ENCODE measurements around the gene MRPS27. TPM values are rescaled to one million over a fixed set of nuclear protein-coding genes. Genes with fewer than 3 reads are reported as not detected.
"Not testable (repeated sequence)": the region's sequence is repeated elsewhere in the genome, so short reads cannot be mapped to it uniquely, and the experiment has no call there.

MRPS27 gene
- polyA plus RNA-seq, 6 donors from 2014 or later = 35.4 to 45.2 (median 40.3) TPM

- H3K36me3 Mint-ChIP-seq = peaks cover 6 to 9% of the 10 kb centered on the region in 2 donors
- H3K4me3 Mint-ChIP-seq = no peak overlapping the region
- ATAC-seq (ENCODE audit: low read depth in 2 of 2) (no peak), DNase-seq (no peak)
- H3K27ac Mint-ChIP-seq = no peak overlapping the region
- H3K4me1 Mint-ChIP-seq = peaks cover 11 to 16% (median 15%) of the 10 kb centered on the region in 3 donors
- H3K27me3 Mint-ChIP-seq = no peaks in the 10 kb centered on the region
- no peaks in the 10 kb centered on the region for H3K9me3 Mint-ChIP-seq
These were observed 6.9 kb downstream of the MRPS27 start for GRCh38 chr5:72313141-72313540.

- H3K4me3 Mint-ChIP-seq = peak overlapping the region in 6 of 8 donors; percentile 88 to 96 (median 92)
- no peaks in the 10 kb centered on the region for H3K27me3 Mint-ChIP-seq
- no peaks in the 10 kb centered on the region for H3K9me3 Mint-ChIP-seq
- ATAC-seq (ENCODE audit: low read depth in 2 of 2) (no peak), DNase-seq (no peak)
- H3K4me1 Mint-ChIP-seq = peaks cover 24 to 35% (median 28%) of the 10 kb centered on the region in 3 donors
- peaks cover 4 to 6% of the 10 kb centered on the region in 2 donors for H3K36me3 Mint-ChIP-seq
- peak overlapping the region in 5 of 6 donors; percentile 69 to 98 (median 97) for H3K27ac Mint-ChIP-seq
These were observed 11.2 kb downstream of the MRPS27 start for GRCh38 chr5:72308853-72309191.

- H3K4me1 Mint-ChIP-seq = peaks cover 26 to 41% (median 30%) of the 10 kb centered on the region in 3 donors
- H3K9me3 Mint-ChIP-seq = no peaks in the 10 kb centered on the region
- peak; percentile 91 to 94 for ATAC-seq (ENCODE audit: low read depth in 2 of 2)
- DNase-seq = peak; percentile 97
- peaks cover 4 to 6% of the 10 kb centered on the region in 2 donors for H3K36me3 Mint-ChIP-seq
- no peaks in the 10 kb centered on the region for H3K27me3 Mint-ChIP-seq
- peak overlapping the region; percentile 90 to 98 (median 97) for H3K27ac Mint-ChIP-seq
- H3K4me3 Mint-ChIP-seq = peak overlapping the region; percentile 88 to 96 (median 94)
These were observed 11.8 kb downstream of the MRPS27 start for GRCh38 chr5:72307968-72308852.

- DNase-seq (no peak), ATAC-seq (ENCODE audit: low read depth in 2 of 2) (no peak)
- H3K27me3 Mint-ChIP-seq = no peaks in the 10 kb centered on the region
- H3K27ac Mint-ChIP-seq = peak overlapping the region; percentile 90 to 98 (median 97)
- H3K4me1 Mint-ChIP-seq = peaks cover 31 to 42% (median 34%) of the 10 kb centered on the region in 3 donors
- H3K36me3 Mint-ChIP-seq = peaks cover 0 to 6% of the 10 kb centered on the region in 2 donors
- H3K4me3 Mint-ChIP-seq = peak overlapping the region; percentile 88 to 96 (median 94)
- no peaks in the 10 kb centered on the region for H3K9me3 Mint-ChIP-seq
These were observed 12.5 kb downstream of the MRPS27 start for GRCh38 chr5:72307573-72307967.

GRCh38 chr5:72305194-72306142 is 14.6 kb downstream of the MRPS27 start:
- DNase-seq = no peak
- Mint-ChIP-seq H3K27ac (peak overlapping the region in 5 of 6 donors; percentile 49 to 89 (median 74)), H3K4me1 (peaks cover 41 to 60% (median 46%) of the 10 kb centered on the region in 3 donors), H3K4me3 (peak overlapping the region in 3 of 8 donors; percentile 20 to 93 (median 35)), H3K9me3 (no peaks in the 10 kb centered on the region), H3K27me3 (no peaks in the 10 kb centered on the region), H3K36me3 (peaks cover 3 to 5% of the 10 kb centered on the region in 2 donors)
- ATAC-seq (ENCODE audit: low read depth in 2 of 2) = no peak

GRCh38 chr5:72302171-72302570 is 17.9 kb downstream of the MRPS27 start:
- peaks cover 52 to 72% (median 60%) of the 10 kb centered on the region in 3 donors for H3K4me1 Mint-ChIP-seq
- peaks cover 6 to 8% of the 10 kb centered on the region in 2 donors for H3K36me3 Mint-ChIP-seq
- no peaks in the 10 kb centered on the region for H3K27me3 Mint-ChIP-seq
- ATAC-seq (ENCODE audit: low read depth in 2 of 2) = no peak
- peak overlapping the region in 2 of 8 donors; percentile 2 to 29 for H3K4me3 Mint-ChIP-seq
- peaks cover 0 to 6% (median 0%) of the 10 kb centered on the region in 7 donors for H3K9me3 Mint-ChIP-seq
- peak overlapping the region in 4 of 6 donors; percentile 52 to 88 (median 68) for H3K27ac Mint-ChIP-seq
- no peak for DNase-seq

GRCh38 chr5:72301557-72301956 is 18.5 kb downstream of the MRPS27 start:
- peaks cover 6 to 8% of the 10 kb centered on the region in 2 donors for H3K36me3 Mint-ChIP-seq
- H3K4me1 Mint-ChIP-seq = peaks cover 52 to 68% (median 59%) of the 10 kb centered on the region in 3 donors
- peaks cover 0 to 6% (median 0%) of the 10 kb centered on the region in 7 donors for H3K9me3 Mint-ChIP-seq
- no peak for DNase-seq
- H3K4me3 Mint-ChIP-seq = peak overlapping the region in 3 of 8 donors; percentile 2 to 21 (median 20)
- peak overlapping the region in 4 of 6 donors; percentile 43 to 97 (median 82) for H3K27ac Mint-ChIP-seq
- no peaks in the 10 kb centered on the region for H3K27me3 Mint-ChIP-seq
- peak; percentile 33 to 55 for ATAC-seq (ENCODE audit: low read depth in 2 of 2)

- H3K27me3 Mint-ChIP-seq = no peaks in the 10 kb centered on the region
- H3K36me3 Mint-ChIP-seq = peaks cover 6 to 8% of the 10 kb centered on the region in 2 donors
- ATAC-seq (ENCODE audit: low read depth in 2 of 2) = no peak
- peak overlapping the region in 4 of 6 donors; percentile 39 to 97 (median 65) for H3K27ac Mint-ChIP-seq
- H3K9me3 Mint-ChIP-seq = peaks cover 0 to 6% (median 0%) of the 10 kb centered on the region in 7 donors
- no peak for DNase-seq
- H3K4me1 Mint-ChIP-seq = peaks cover 57 to 71% (median 64%) of the 10 kb centered on the region in 3 donors
- H3K4me3 Mint-ChIP-seq = peak overlapping the region in 3 of 8 donors; percentile 20 to 47 (median 31)
These were observed 19.3 kb downstream of the MRPS27 start for GRCh38 chr5:72300590-72301339.

GRCh38 chr5:72298711-72299110 is 21.3 kb downstream of the MRPS27 start:
- Mint-ChIP-seq H3K36me3 (peaks cover 10 to 15% of the 10 kb centered on the region in 2 donors), H3K27ac (peak overlapping the region in 4 of 6 donors; percentile 33 to 91 (median 69)), H3K9me3 (peaks cover 0 to 6% (median 0%) of the 10 kb centered on the region in 7 donors), H3K4me1 (peaks cover 54 to 69% (median 63%) of the 10 kb centered on the region in 3 donors), H3K4me3 (peak overlapping the region in 6 of 8 donors; percentile 43 to 81 (median 60)), H3K27me3 (no peaks in the 10 kb centered on the region)
- DNase-seq = no peak
- ATAC-seq (ENCODE audit: low read depth in 2 of 2) = no peak

- peak; percentile 63 to 66 for ATAC-seq (ENCODE audit: low read depth in 2 of 2)
- DNase-seq = peak; percentile 27
- H3K36me3 Mint-ChIP-seq = peaks cover 10 to 15% of the 10 kb centered on the region in 2 donors
- H3K27me3 Mint-ChIP-seq, H3K9me3 Mint-ChIP-seq: not testable (repeated sequence)
- peak overlapping the region; percentile 38 to 82 (median 66) for H3K4me3 Mint-ChIP-seq
- H3K27ac Mint-ChIP-seq = peak overlapping the region; percentile 69 to 94 (median 88)
- H3K4me1 Mint-ChIP-seq = peaks cover 56 to 68% (median 65%) of the 10 kb centered on the region in 3 donors
These were observed 21.9 kb downstream of the MRPS27 start for GRCh38 chr5:72298136-72298535.

GRCh38 chr5:72296256-72296655 is 23.8 kb downstream of the MRPS27 start:
- H3K4me3 Mint-ChIP-seq = peak overlapping the region in 2 of 8 donors; percentile 15 to 25
- peak overlapping the region in 5 of 6 donors; percentile 17 to 91 (median 74) for H3K27ac Mint-ChIP-seq
- H3K27me3 Mint-ChIP-seq = no peaks in the 10 kb centered on the region
- no peak for DNase-seq
- H3K36me3 Mint-ChIP-seq = peaks cover 10 to 15% of the 10 kb centered on the region in 2 donors
- no peak for ATAC-seq (ENCODE audit: low read depth in 2 of 2)
- H3K4me1 Mint-ChIP-seq = peaks cover 51 to 64% (median 61%) of the 10 kb centered on the region in 3 donors
- peaks cover 0 to 6% (median 0%) of the 10 kb centered on the region in 7 donors for H3K9me3 Mint-ChIP-seq

GRCh38 chr5:72295539-72295938 is 24.5 kb downstream of the MRPS27 start:
- Mint-ChIP-seq H3K27me3 (no peaks in the 10 kb centered on the region), H3K4me1 (peaks cover 45 to 60% (median 54%) of the 10 kb centered on the region in 3 donors), H3K36me3 (peaks cover 8 to 15% of the 10 kb centered on the region in 2 donors), H3K9me3 (peaks cover 0 to 6% (median 0%) of the 10 kb centered on the region in 7 donors), H3K4me3 (no peak overlapping the region), H3K27ac (peak overlapping the region in 2 of 6 donors; percentile 4 to 61)
- ATAC-seq (ENCODE audit: low read depth in 2 of 2) = no peak
- DNase-seq = no peak

All from naive B cell (primary cell).